IMR-90 (cell line): ENCODE results near the gene GALNT6. TPM values are rescaled to one million over a fixed set of nuclear protein-coding genes. Genes with fewer than 3 reads are reported as not detected.

ENCODE experiments used
- ATAC-seq: fragments of 200-7000 bp; cut with Tn5 transposase; 2 replicates; pipeline ENCODE4 v1.9.1; 2020; ENCODE audit warnings: low read depth, mild to moderate bottlenecking, moderate library complexity
- BruUV-seq: library from RNA; stranded (reverse); fragments of 400-500 nt; replicated peaks from 2 replicates; lab custom pipeline; 2021; lab: Mats Ljungman, UMichigan
- CTCF ChIA-PET: fragments of 300-600 bp; formaldehyde crosslinking; extraction: SDS; loops from one replicate; lab custom pipeline; 2021; ENCODE audit warnings: antibody characterized with exemption; lab: Yijun Ruan, JAX
- POLR2A ChIA-PET: fragments of 300-600 bp; sonication (Branson Sonifier 250); formaldehyde crosslinking; loops from one replicate; lab custom pipeline; 2022; ENCODE audit warnings: antibody characterized with exemption; ENCODE audit not compliant: unreplicated experiment; lab: Charles Lee
- DNase-seq: peaks from one replicate; pipeline ENCODE4 v3.0.0; 2013
- H2AFZ ChIP-seq: replicated peaks from 2 replicates; pipeline ENCODE3; 2013; ENCODE audit warnings: low read length, mild to moderate bottlenecking; ENCODE audit not compliant: poor library complexity
- H2AK5ac ChIP-seq: 2 replicates; pipeline ENCODE4 v1.6.1; 2013; ENCODE audit warnings: low read depth, low read length, inconsistent platforms
- H2AK9ac ChIP-seq: replicated peaks from 2 replicates; pipeline ENCODE3; 2013; ENCODE audit warnings: mild to moderate bottlenecking, low read depth, low read length, moderate library complexity; ENCODE audit not compliant: poor library complexity
- H2BK120ac ChIP-seq: 2 replicates; pipeline ENCODE4 v1.6.1; 2013; ENCODE audit warnings: low read depth, low read length, inconsistent platforms
- H2BK15ac ChIP-seq: 3 replicates; pipeline ENCODE4 v1.6.1; 2013; ENCODE audit warnings: low read depth, low read length, inconsistent platforms
- H2BK20ac ChIP-seq: 2 replicates; pipeline ENCODE4 v1.6.1; 2013; ENCODE audit warnings: low read depth, mild to moderate bottlenecking, inconsistent platforms, low read length, moderate library complexity
- H2BK5ac ChIP-seq: 2 replicates; pipeline ENCODE4 v1.6.1; 2013; ENCODE audit warnings: mild to moderate bottlenecking, low read depth, low read length, inconsistent platforms; ENCODE audit not compliant: poor library complexity, severe bottlenecking
- H3K14ac ChIP-seq: replicated peaks from 2 replicates; pipeline ENCODE4 v1.6.1; 2013; ENCODE audit warnings: low read depth, low read length, inconsistent platforms
- H3K18ac ChIP-seq: 2 replicates; pipeline ENCODE4 v1.6.1; 2013; ENCODE audit warnings: low read depth, low read length, control low read depth
- H3K23ac ChIP-seq: 2 replicates; pipeline ENCODE4 v1.6.1; 2013; ENCODE audit warnings: low read depth, low read length, inconsistent platforms
- H3K27ac ChIP-seq: 2 replicates; pipeline ENCODE4 v1.5.1; 2013; ENCODE audit warnings: mild to moderate bottlenecking, control low read depth, low read length; ENCODE audit not compliant: insufficient read depth
- H3K27me3 ChIP-seq: 2 replicates; pipeline ENCODE4 v1.6.1; 2013; ENCODE audit warnings: low read length; ENCODE audit not compliant: control insufficient read depth, insufficient read depth
- H3K36me3 ChIP-seq: 2 replicates; pipeline ENCODE4 v1.6.1; 2013; ENCODE audit warnings: low read length, mixed read lengths; ENCODE audit not compliant: control insufficient read depth, insufficient read depth
- H3K4ac ChIP-seq: 2 replicates; pipeline ENCODE4 v1.6.1; 2013; ENCODE audit warnings: low read depth, low read length, inconsistent platforms
- H3K4me1 ChIP-seq: 2 replicates; pipeline ENCODE4 v1.6.1; 2013; ENCODE audit warnings: low read length, mixed read lengths; ENCODE audit not compliant: control insufficient read depth, insufficient read depth
- H3K4me2 ChIP-seq: 2 replicates; pipeline ENCODE4 v1.6.1; 2013; ENCODE audit warnings: low read depth, mild to moderate bottlenecking, control low read depth, low read length, moderate library complexity
- H3K4me3 ChIP-seq: 2 replicates; pipeline ENCODE4 v1.5.1; 2013; ENCODE audit warnings: low read depth, mild to moderate bottlenecking, control low read depth, low read length, moderate library complexity; ENCODE audit not compliant: insufficient read depth
- H3K56ac ChIP-seq: 2 replicates; pipeline ENCODE4 v1.6.1; 2013; ENCODE audit warnings: low read length, inconsistent platforms; ENCODE audit not compliant: insufficient read depth; ENCODE audit errors: extremely low read depth
- H3K79me1 ChIP-seq, 2 experiments: 2 replicates each; pipeline ENCODE4 v1.6.1; 2013; ENCODE audit warnings: low read length in 2 of 2, inconsistent platforms in 1 of 2, low read depth in 1 of 2
- H3K9ac ChIP-seq: 2 replicates; pipeline ENCODE4 v1.6.1; 2013; ENCODE audit warnings: low read depth, low read length, control low read depth
- H3K9me1 ChIP-seq: 2 replicates; pipeline ENCODE4 v1.6.1; 2013; ENCODE audit warnings: low read length, inconsistent platforms; ENCODE audit not compliant: insufficient read depth
- H3K9me3 ChIP-seq: 2 replicates; pipeline ENCODE4 v1.6.1; 2013; ENCODE audit warnings: low read length; ENCODE audit not compliant: control insufficient read depth, insufficient read depth
- H4K20me1 ChIP-seq: 2 replicates; pipeline ENCODE4 v1.6.1; 2013; ENCODE audit warnings: low read length, inconsistent platforms; ENCODE audit not compliant: insufficient read depth
- H4K5ac ChIP-seq: 2 replicates; pipeline ENCODE4 v1.6.1; 2013; ENCODE audit warnings: mild to moderate bottlenecking, low read depth, low read length, control low read depth
- H4K8ac ChIP-seq, 2 experiments: 2 replicates each; pipeline ENCODE4 v1.6.1; 2013; ENCODE audit warnings: low read depth in 2 of 2, low read length in 2 of 2, control low read depth in 1 of 2, inconsistent platforms in 1 of 2
- H4K91ac ChIP-seq: 2 replicates; pipeline ENCODE4 v1.6.1; 2013; ENCODE audit warnings: low read depth, low read length, inconsistent platforms; ENCODE audit not compliant: insufficient read depth
- CEBPB ChIP-seq: IDR thresholded peaks from 2 replicates; pipeline ENCODE4 v1.6.1; 2012; ENCODE audit warnings: low read depth, low read length, improper control_type of control experiment
- CHD1 ChIP-seq: IDR thresholded peaks from 2 replicates; pipeline ENCODE4 v1.6.1; 2012; ENCODE audit warnings: low read depth, low read length, improper control_type of control experiment
- FOS ChIP-seq: fragments of 150-350 bp; IDR thresholded peaks from 2 replicates; pipeline ENCODE4 v1.6.1; 2016; ENCODE audit warnings: low read depth, low read length
- MAZ ChIP-seq: IDR thresholded peaks from 2 replicates; pipeline ENCODE4 v1.6.1; 2012; ENCODE audit warnings: low read depth, mild to moderate bottlenecking, low read length, improper control_type of control experiment, moderate library complexity, borderline replicate concordance
- MXI1 ChIP-seq: IDR thresholded peaks from 2 replicates; pipeline ENCODE4 v1.6.1; 2012; ENCODE audit warnings: low read depth, mild to moderate bottlenecking, low read length, moderate library complexity, borderline replicate concordance
- NFE2L2 ChIP-seq: fragments of 150-350 bp; IDR thresholded peaks from 2 replicates; pipeline ENCODE4 v1.6.1; 2016; ENCODE audit warnings: low read depth, mild to moderate bottlenecking, low read length
- POLR2A ChIP-seq: IDR thresholded peaks from 2 replicates; pipeline ENCODE4 v1.6.1; 2012; ENCODE audit warnings: mild to moderate bottlenecking, low read depth, low read length
- RCOR1 ChIP-seq: IDR thresholded peaks from 2 replicates; pipeline ENCODE4 v1.6.1; 2012; ENCODE audit warnings: mild to moderate bottlenecking, low read length, improper control_type of control experiment; ENCODE audit not compliant: insufficient replicate concordance
- SMC3 ChIP-seq: fragments of 150-350 bp; IDR thresholded peaks from 2 replicates; pipeline ENCODE4 v1.6.1; 2016; ENCODE audit warnings: low read depth, mild to moderate bottlenecking, antibody characterized with exemption, low read length, moderate library complexity
- WGBS, 2 experiments: methylation state at CpG; one replicate each; pipeline versions ENCODE4 v1.1.5 to v1.1.7; 2013; ENCODE audit warnings: missing lambda C conversion rate in 2 of 2; ENCODE audit not compliant: insufficient read length in 1 of 2; ENCODE audit errors: extremely low coverage in 2 of 2; 5-methylcytosine and 5-hydroxymethylcytosine counted together
- dilution Hi-C: fragments of 300-500 bp; cut with HindIII; formaldehyde crosslinking; loops from one replicate; pipeline ENCODE4 v1.14.3; 2018; ENCODE audit warnings: low sequenced_read_pairs; ENCODE audit not compliant: unreplicated experiment
- in situ Hi-C: fragments of 300-500 bp; cut with MboI; formaldehyde crosslinking; loops from 3 replicates; pipeline ENCODE4 v1.14.3; 2019; ENCODE audit warnings: low sequenced_read_pairs, inconsistent platforms, mixed read lengths
- intact Hi-C: fragments of 100-400 bp; cut with micrococcal nuclease; formaldehyde crosslinking; loops from 2 replicates; pipeline ENCODE4 v1.10.0; 2022
- polyA plus RNA-seq, 3 experiments: library from polyadenylated mRNA; depleted of rRNA; stranded (reverse); fragments of >200 nt; gene quantifications; 2 replicates each; pipeline ENCODE4 v1.2.3, GENCODE V29; 2012; ENCODE audit warnings: low replicate concordance in 1 of 3
- total RNA-seq: library from RNA; depleted of rRNA; stranded (reverse); fragments of >200 nt; gene quantifications from 2 replicates; pipeline ENCODE4 v1.2.3, GENCODE V29; 2012
- TF ChIP-seq, protein P1 (sequence below): fragments of 150-350 bp; IDR thresholded peaks from 2 replicates; pipeline ENCODE4 v1.6.1; 2016; ENCODE audit warnings: low read depth, mild to moderate bottlenecking, low read length, moderate library complexity, borderline replicate concordance
- TF ChIP-seq, protein P2 (sequence below): fragments of 150-350 bp; IDR thresholded peaks from 2 replicates; pipeline ENCODE4 v1.6.1; 2017; ENCODE audit warnings: mild to moderate bottlenecking, antibody characterized with exemption, low read length, low read depth

The GALNT6 gene
- total and polyA plus RNA-seq, 2 of the 4 experiments (the other 2 are of a cell fraction): 17.1 to 23.7 TPM

DNA sequence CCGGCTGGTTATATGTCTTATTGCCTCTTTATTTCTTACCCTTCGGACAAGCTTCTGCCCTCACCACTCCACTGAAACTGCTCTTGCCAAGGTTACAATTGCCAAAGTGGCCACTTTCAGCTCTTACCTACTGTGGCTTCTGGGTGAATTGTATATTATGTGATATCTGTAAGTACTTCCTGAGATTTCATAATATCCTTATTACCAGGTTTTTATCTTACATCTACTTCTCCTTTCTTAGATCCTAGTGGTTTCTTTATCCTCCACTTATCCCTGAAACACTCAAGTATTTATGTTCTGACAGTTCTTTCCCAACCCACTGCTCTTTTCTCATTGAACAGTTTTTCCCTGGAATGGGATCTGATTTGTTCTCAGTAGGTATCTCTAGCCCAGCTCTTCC lies 55.3 kb downstream of the GALNT6 start:
- no peak for TF ChIP-seq SMC3
- no peak for TF ChIP-seq MXI1
- no peak for TF ChIP-seq FOS
- no peak for TF ChIP-seq POLR2A
- TF ChIP-seq RCOR1: no peak
- TF ChIP-seq, protein P1, sequence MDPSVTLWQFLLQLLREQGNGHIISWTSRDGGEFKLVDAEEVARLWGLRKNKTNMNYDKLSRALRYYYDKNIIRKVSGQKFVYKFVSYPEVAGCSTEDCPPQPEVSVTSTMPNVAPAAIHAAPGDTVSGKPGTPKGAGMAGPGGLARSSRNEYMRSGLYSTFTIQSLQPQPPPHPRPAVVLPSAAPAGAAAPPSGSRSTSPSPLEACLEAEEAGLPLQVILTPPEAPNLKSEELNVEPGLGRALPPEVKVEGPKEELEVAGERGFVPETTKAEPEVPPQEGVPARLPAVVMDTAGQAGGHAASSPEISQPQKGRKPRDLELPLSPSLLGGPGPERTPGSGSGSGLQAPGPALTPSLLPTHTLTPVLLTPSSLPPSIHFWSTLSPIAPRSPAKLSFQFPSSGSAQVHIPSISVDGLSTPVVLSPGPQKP: no peak
- no peak for TF ChIP-seq NFE2L2
- TF ChIP-seq CEBPB: no peak
- TF ChIP-seq MAZ: no peak
- no peak for TF ChIP-seq CHD1
- TF ChIP-seq, protein P2, sequence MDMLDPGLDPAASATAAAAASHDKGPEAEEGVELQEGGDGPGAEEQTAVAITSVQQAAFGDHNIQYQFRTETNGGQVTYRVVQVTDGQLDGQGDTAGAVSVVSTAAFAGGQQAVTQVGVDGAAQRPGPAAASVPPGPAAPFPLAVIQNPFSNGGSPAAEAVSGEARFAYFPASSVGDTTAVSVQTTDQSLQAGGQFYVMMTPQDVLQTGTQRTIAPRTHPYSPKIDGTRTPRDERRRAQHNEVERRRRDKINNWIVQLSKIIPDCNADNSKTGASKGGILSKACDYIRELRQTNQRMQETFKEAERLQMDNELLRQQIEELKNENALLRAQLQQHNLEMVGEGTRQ: no peak
- no peaks in the 10 kb centered on the region for H3K79me1 ChIP-seq
- ChIA-PET CTCF (interaction anchor here (0.5 kb wide), 1 partner anchor 35 kb away, joined by 7 read pairs; no protein-coding TSS in a partner anchor), POLR2A (no interaction called here)
- H2AK9ac ChIP-seq: no peak overlapping the region
- no peak overlapping the region for H3K23ac ChIP-seq
- H4K91ac ChIP-seq: no peak overlapping the region
- H2AFZ ChIP-seq: no peak overlapping the region
- no peak overlapping the region for H3K27ac ChIP-seq
- ATAC-seq: no peak
- BruUV-seq: no TSS peak
- no peak for DNase-seq
- no peak overlapping the region for H2AK5ac ChIP-seq
- H3K4ac ChIP-seq: no peak overlapping the region
- no peak overlapping the region for H2BK20ac ChIP-seq
- H3K9me1 ChIP-seq: no peaks in the 10 kb centered on the region
- no peaks in the 10 kb centered on the region for H3K36me3 ChIP-seq
- no peak overlapping the region for H2BK5ac ChIP-seq
- no peaks in the 10 kb centered on the region for H3K9me3 ChIP-seq
- H3K4me2 ChIP-seq: no peak overlapping the region
- no peak overlapping the region for H3K14ac ChIP-seq
- no peak overlapping the region for H3K18ac ChIP-seq
- 71% methylated on average over 1 of the region's 2 CpGs; no CpG with 5 or more reads in 1 of the 2 experiments for WGBS, 2 experiments
- H2BK15ac ChIP-seq: no peak overlapping the region
- H4K5ac ChIP-seq: no peak overlapping the region
- H4K20me1 ChIP-seq: no peaks in the 10 kb centered on the region
- no peaks in the 10 kb centered on the region for H3K4me1 ChIP-seq
- in situ Hi-C loops: no loop called here
- no peak overlapping the region for H2BK120ac ChIP-seq
- dilution Hi-C loops: no loop called here
- intact Hi-C loops: no loop called here
- H3K9ac ChIP-seq: no peak overlapping the region
- no peak overlapping the region for H3K56ac ChIP-seq
- no peak overlapping the region for H4K8ac ChIP-seq
- H3K27me3 ChIP-seq: no peaks in the 10 kb centered on the region; the same call in 1 of the 2 replicates
- no peak overlapping the region for H3K4me3 ChIP-seq
